Pancreas (tissue), 10 donors: ENCODE measurements around the gene DGLUCY. TPM values are rescaled to one million over a fixed set of nuclear protein-coding genes. Genes with fewer than 3 reads are reported as not detected.
"Not testable (repeated sequence)": the region's sequence is repeated elsewhere in the genome, so short reads cannot be mapped to it uniquely, and the experiment has no call there.

Source experiments
- ATAC-seq, 4 donors: fragments of 200-7000 bp; cut with Tn5 transposase; one replicate each; pipeline versions ENCODE4 v1.8.0 to v1.9.1; 2020; ENCODE audit warnings: mild to moderate bottlenecking in 4 of 4, moderate library complexity in 4 of 4
- DNase-seq, 6 donors: peaks; one replicate each; pipeline ENCODE4 v3.0.0-alpha.2; 2020
- FAIRE-seq: peaks from 2 replicates; lab custom pipeline; 2012; peaks lifted over from hg19 to GRCh38; lab: Jason Lieb, UNC
- H3K27ac ChIP-seq, 4 donors: fragments of 200-600 bp; sonication (generic); 1 replicate in 3 of 4; 2 replicates in 1 of 4; pipeline versions ENCODE4 v1.5.0 to v1.8.0; 2020
- H3K27me3 ChIP-seq, 4 donors: fragments of 200-600 bp; one replicate each; pipeline ENCODE4 v1.8.0; 2021
- H3K36me3 ChIP-seq, 3 donors: fragments of 200-600 bp; sonication (generic) in 1 of 3; one replicate each; pipeline versions ENCODE4 v1.5.0 to v1.8.0; 2020 to 2021
- H3K4me1 ChIP-seq, 3 donors: fragments of 200-600 bp; one replicate each; pipeline ENCODE4 v1.8.0; 2021
- H3K4me3 ChIP-seq, 4 donors: fragments of 200-600 bp; sonication (generic) in 2 of 4; one replicate each; pipeline versions ENCODE4 v1.5.0 to v1.8.0; 2020 to 2021
- H3K9me3 ChIP-seq, 4 donors: fragments of 200-600 bp; one replicate each; pipeline ENCODE4 v1.8.0; 2021
- WGBS, 2 donors: extraction: QIAGEN DNeasy Blood & Tissue Kit; methylation state at CpG; one replicate each; pipeline ENCODE4 v1.1.7; 2013; 5-methylcytosine and 5-hydroxymethylcytosine counted together
- intact Hi-C, 3 donors: fragments of 100-400 bp; cut with DNase I; formaldehyde crosslinking; loops; one replicate each; pipeline versions ENCODE4 v1.11.1 to v1.14.2; 2022
- polyA plus RNA-seq, 2 donors: library from polyadenylated mRNA; stranded (reverse); fragments of 200-250 nt; gene quantifications; one replicate each; pipeline ENCODE4 v1.2.3, GENCODE V29; 2013
- total RNA-seq, 6 donors: library from RNA; stranded (reverse); fragmentation: NEBNext Ultra II Directional in 4 of 6; extraction: Animal tissue kit (Norgen Biotek cat#: 25700) in 4 of 6; gene quantifications; one replicate each; pipeline versions ENCODE4 v1.2.1 to v1.2.4, GENCODE V29; 2021 to 2023
- TF ChIP-seq, protein P1 (sequence below), 4 donors: fragments of 200-600 bp; sonication (generic) in 3 of 4; IDR thresholded peaks; one replicate each; pipeline versions ENCODE4 v1.5.0 to v1.8.0; 2021; ENCODE audit warnings: antibody characterized with exemption in 4 of 4
- donor health status: healthy with polysubstance abuse.
- donor health status: DM: no; HTN: no; CAD: no; lungs with moderate emphysema.
- donor health status: DM: no; HTN: no; CAD: no.
- donor health status: control.
- donor health status: control.
- donor health status: Bipolar disorder and iron deficiency.
- donor health status: DM: yes; HTN: yes; CAD: no.
- donor health status: DM: no; HTN: no; CAD: no.
- donor health status: DM: no; HTN: no; CAD: no.
- donor health status: DM: yes; HTN: yes; CAD: no.

The DGLUCY gene
- total and polyA plus RNA-seq, 8 donors: 11.9 to 43.4 (median 23.1) TPM

- FAIRE-seq: no peak
- ATAC-seq: peak in 3 of 4 donors; percentile 80 to 86 (median 80)
- intact Hi-C loops: no loop called here
- Histone ChIP-seq H3K27me3 (no peaks in the 10 kb centered on the region), H3K27ac (no peak within 1 kb of the TSS), H3K4me1 (no peaks in the 10 kb centered on the region), H3K4me3 (no peak within 1 kb of the TSS), H3K9me3 (no peaks in the 10 kb centered on the region), H3K36me3 (no peaks in the 10 kb centered on the region)
- peak in 2 of 6 donors; percentile 39 to 66 for DNase-seq
- WGBS, 2 donors: 16 to 19% methylated on average over 12 of the region's 12 CpGs
- TF ChIP-seq, protein P1, sequence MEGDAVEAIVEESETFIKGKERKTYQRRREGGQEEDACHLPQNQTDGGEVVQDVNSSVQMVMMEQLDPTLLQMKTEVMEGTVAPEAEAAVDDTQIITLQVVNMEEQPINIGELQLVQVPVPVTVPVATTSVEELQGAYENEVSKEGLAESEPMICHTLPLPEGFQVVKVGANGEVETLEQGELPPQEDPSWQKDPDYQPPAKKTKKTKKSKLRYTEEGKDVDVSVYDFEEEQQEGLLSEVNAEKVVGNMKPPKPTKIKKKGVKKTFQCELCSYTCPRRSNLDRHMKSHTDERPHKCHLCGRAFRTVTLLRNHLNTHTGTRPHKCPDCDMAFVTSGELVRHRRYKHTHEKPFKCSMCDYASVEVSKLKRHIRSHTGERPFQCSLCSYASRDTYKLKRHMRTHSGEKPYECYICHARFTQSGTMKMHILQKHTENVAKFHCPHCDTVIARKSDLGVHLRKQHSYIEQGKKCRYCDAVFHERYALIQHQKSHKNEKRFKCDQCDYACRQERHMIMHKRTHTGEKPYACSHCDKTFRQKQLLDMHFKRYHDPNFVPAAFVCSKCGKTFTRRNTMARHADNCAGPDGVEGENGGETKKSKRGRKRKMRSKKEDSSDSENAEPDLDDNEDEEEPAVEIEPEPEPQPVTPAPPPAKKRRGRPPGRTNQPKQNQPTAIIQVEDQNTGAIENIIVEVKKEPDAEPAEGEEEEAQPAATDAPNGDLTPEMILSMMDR (IDR thresholded peaks at IDR 0.05): no peak
Observed at GRCh38 chr14:91244501-91244901, 130.6 kb downstream of the DGLUCY start, which contains the start of gene GPR68. TSS of gene GPR68 (minus strand) at chr14:91244704. CDS start at chr14:91235050, 9,654 bp downstream.

DNA sequence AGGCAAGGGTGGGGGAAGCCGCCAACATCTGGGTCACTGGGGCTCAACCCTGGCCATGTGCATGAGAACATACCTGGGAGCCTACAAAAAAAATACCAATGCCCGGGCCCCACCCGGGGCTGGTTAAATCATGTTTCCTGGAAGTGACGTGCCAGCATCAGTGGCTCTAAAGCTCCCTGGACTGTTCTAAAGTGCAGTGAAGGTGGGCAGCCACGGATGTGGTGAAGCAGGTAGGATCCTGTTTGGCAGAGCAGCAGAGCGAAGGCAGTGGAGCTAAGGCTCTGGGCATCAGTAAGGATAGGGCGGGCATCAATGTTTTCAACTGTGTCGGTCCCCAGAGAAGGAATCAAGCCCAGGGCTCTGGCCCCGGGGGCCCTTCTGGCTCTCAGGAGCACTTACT is 131.2 kb downstream of the DGLUCY start:
- Histone ChIP-seq H3K27me3 (no peaks in the 10 kb centered on the region), H3K9me3 (no peaks in the 10 kb centered on the region), H3K4me3 (no peak overlapping the region), H3K4me1 (no peaks in the 10 kb centered on the region), H3K36me3 (no peaks in the 10 kb centered on the region), H3K27ac (no peak overlapping the region)
- WGBS, 2 donors: 77 to 78% methylated on average over 9 of the region's 9 CpGs
- intact Hi-C loops: no loop called here
- TF ChIP-seq, protein P1 (IDR thresholded peaks at IDR 0.05): no peak
- no peak for DNase-seq
- ATAC-seq: peak in 2 of 4 donors; percentile 22 to 38
- FAIRE-seq: no peak

DNA sequence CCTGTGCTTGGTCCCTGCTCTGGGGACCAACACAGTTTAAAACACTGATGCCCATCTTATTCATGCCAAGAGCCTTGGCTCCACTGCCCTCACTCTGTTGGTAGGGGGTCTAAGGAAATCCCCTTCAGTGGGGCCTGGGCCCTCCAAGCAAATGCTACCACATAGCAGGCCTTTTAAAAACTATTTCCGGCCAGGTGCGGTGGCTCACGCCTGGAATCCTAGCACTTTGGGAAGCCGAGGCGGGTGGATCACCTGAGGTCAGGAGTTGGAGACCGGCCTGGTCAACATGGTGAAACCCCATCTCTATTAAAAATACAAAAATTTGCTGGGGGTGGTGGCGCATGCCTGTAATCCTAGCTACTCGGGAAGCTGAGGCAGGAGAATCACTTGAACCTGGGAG is 131.7 kb downstream of the DGLUCY start:
- H3K27ac ChIP-seq, H3K4me3 ChIP-seq, intact Hi-C loops, H3K27me3 ChIP-seq, H3K36me3 ChIP-seq, H3K9me3 ChIP-seq, FAIRE-seq, DNase-seq, H3K4me1 ChIP-seq, ATAC-seq: not testable (repeated sequence)
- WGBS, 2 donors: 93 to 97% methylated on average over 8 of the region's 8 CpGs

- Histone ChIP-seq H3K27ac (no peak overlapping the region), H3K9me3 (no peaks in the 10 kb centered on the region), H3K4me1 (no peaks in the 10 kb centered on the region), H3K36me3 (no peaks in the 10 kb centered on the region), H3K27me3 (no peaks in the 10 kb centered on the region), H3K4me3 (no peak overlapping the region)
- intact Hi-C loops: no loop called here
- 93 to 95% methylated on average over 15 of the region's 15 CpGs for WGBS, 2 donors
- no peak for DNase-seq
- FAIRE-seq: no peak
- TF ChIP-seq, protein P1 (IDR thresholded peaks at IDR 0.05): no peak
- no peak for ATAC-seq
Observed at GRCh38 chr14:91246051-91246852, 132.4 kb downstream of the DGLUCY start.

GRCh38 chr14:91249841-91250616 is 136.2 kb downstream of the DGLUCY start:
- intact Hi-C loops: no loop called here
- ATAC-seq (peak in 2 of 4 donors; percentile 21 to 40), FAIRE-seq (no peak), DNase-seq (peak in 1 of 6 donors; percentile 17)
- no peaks in the 10 kb centered on the region for H3K36me3 ChIP-seq
- H3K27ac ChIP-seq: no peak overlapping the region
- no peak overlapping the region for H3K4me3 ChIP-seq
- 74% methylated on average over 10 of the region's 10 CpGs for WGBS, 2 donors
- TF ChIP-seq, protein P1 (IDR thresholded peaks at IDR 0.05): no peak
- H3K4me1 ChIP-seq: peaks cover 0 to 4% (median 0%) of the 10 kb centered on the region in 3 donors
- H3K9me3 ChIP-seq: no peaks in the 10 kb centered on the region
- H3K27me3 ChIP-seq: no peaks in the 10 kb centered on the region
